GM12878 (cell line): Measurements from ENCODE around the gene HMGXB3. TPM values are rescaled to one million over a fixed set of nuclear protein-coding genes. Genes with fewer than 3 reads are reported as not detected.

Source experiments
- ATAC-seq: fragments of 200-7000 bp; cut with Tn5 transposase; 3 replicates; pipeline ENCODE4 v1.9.1; 2020; ENCODE audit warnings: mild to moderate bottlenecking, moderate library complexity
- BruUV-seq: library from RNA; stranded (reverse); fragments of 400-500 nt; replicated peaks from 2 replicates; lab custom pipeline; 2021; lab: Mats Ljungman, UMichigan
- CTCF ChIA-PET: fragments of 300-600 bp; sonication (Branson Sonifier 250); formaldehyde crosslinking; extraction: SDS; loops from one replicate; lab custom pipeline; 2021; ENCODE audit warnings: inconsistent platforms; lab: Yijun Ruan, JAX
- POLR2A ChIA-PET: fragments of 350-600 bp; formaldehyde crosslinking; extraction: SDS; loops from one replicate; lab custom pipeline; 2021; ENCODE audit warnings: inconsistent platforms; lab: Charles Lee
- RAD21 ChIA-PET: fragments of 300-600 bp; sonication (Branson Sonifier 250); formaldehyde crosslinking; loops from one replicate; lab custom pipeline; 2023; ENCODE audit warnings: antibody characterized with exemption; ENCODE audit not compliant: unreplicated experiment; lab: Charles Lee
- SMC1A ChIA-PET: fragments of 300-600 bp; sonication (Branson Sonifier 250); formaldehyde crosslinking; loops from one replicate; lab custom pipeline; 2023; ENCODE audit not compliant: unreplicated experiment, uncharacterized antibody; lab: Charles Lee
- DNase-seq: peaks from one replicate; pipeline ENCODE4 v3.0.0-alpha.2; 2011; ENCODE audit warnings: low read depth, low spot score
- FAIRE-seq: peaks from 3 replicates; lab custom pipeline; 2011; peaks lifted over from hg19 to GRCh38; lab: Jason Lieb, UNC
- H2AFZ ChIP-seq: 2 replicates; pipeline ENCODE4 v1.6.0; 2011; ENCODE audit warnings: low read depth, low read length, control low read depth; ENCODE audit not compliant: control insufficient read depth
- H3K27ac ChIP-seq: 2 replicates; pipeline ENCODE4 v1.5.1; 2011; ENCODE audit warnings: control low read depth; ENCODE audit not compliant: control insufficient read depth, insufficient read depth
- H3K27me3 ChIP-seq, 2 experiments: replicated peaks in 1 of 2; 2 replicates each; pipeline versions ENCODE4 v1.6.0 to v1.6.1; 2011; ENCODE audit warnings: low read length in 1 of 2; ENCODE audit not compliant: control insufficient read depth in 2 of 2, insufficient read depth in 2 of 2
- H3K36me3 ChIP-seq, 2 experiments: 2 replicates each; pipeline ENCODE4 v1.5.1; 2011; ENCODE audit warnings: low read length in 1 of 2; ENCODE audit not compliant: control insufficient read depth in 2 of 2, insufficient read depth in 2 of 2
- H3K4me1 ChIP-seq: 2 replicates; pipeline ENCODE4 v1.6.1; 2011; ENCODE audit warnings: mild to moderate bottlenecking, low read length, moderate library complexity, mixed read lengths; ENCODE audit not compliant: control insufficient read depth, insufficient read depth
- H3K4me2 ChIP-seq: 2 replicates; pipeline ENCODE4 v1.6.0; 2011; ENCODE audit warnings: control low read depth; ENCODE audit not compliant: control insufficient read depth, insufficient read depth
- H3K4me3 ChIP-seq: fragments of 200-600 bp; sonication (generic); 2 replicates; pipeline ENCODE4 v1.5.1; 2016
- H3K79me2 ChIP-seq: 2 replicates; pipeline ENCODE4 v1.6.0; 2011; ENCODE audit warnings: low read length; ENCODE audit not compliant: control insufficient read depth, insufficient read depth
- H3K9ac ChIP-seq: 2 replicates; pipeline ENCODE4 v1.8.0; 2011; ENCODE audit warnings: low read length, control low read depth, mixed read lengths; ENCODE audit not compliant: control insufficient read depth, insufficient read depth
- H3K9me3 ChIP-seq: replicated peaks from 3 replicates; pipeline ENCODE4 v1.5.1; 2011; ENCODE audit warnings: mild to moderate bottlenecking, low read length; ENCODE audit not compliant: control insufficient read depth, insufficient read depth
- H4K20me1 ChIP-seq: 2 replicates; pipeline ENCODE4 v1.6.0; 2011; ENCODE audit not compliant: control insufficient read depth, insufficient read depth
- ATF7 ChIP-seq: fragments of 450-650 bp; IDR thresholded peaks from 2 replicates; pipeline ENCODE4 v1.6.1; 2016; ENCODE audit warnings: low read depth, mild to moderate bottlenecking
- DPF2 ChIP-seq: fragments of 450-650 bp; IDR thresholded peaks from 2 replicates; pipeline ENCODE4 v1.6.1; 2017; ENCODE audit warnings: mild to moderate bottlenecking
- GABPA ChIP-seq: IDR thresholded peaks from 2 replicates; pipeline ENCODE4 v1.6.1; 2014; ENCODE audit warnings: antibody characterized with exemption, low read depth, mild to moderate bottlenecking, inconsistent platforms
- NFYB ChIP-seq: IDR thresholded peaks from 2 replicates; pipeline ENCODE4 v1.6.1; 2011; ENCODE audit warnings: low read depth, mild to moderate bottlenecking, low read length, improper control_type of control experiment, moderate library complexity; ENCODE audit not compliant: insufficient read depth
- PML ChIP-seq: IDR thresholded peaks from 2 replicates; pipeline ENCODE4 v1.6.1; 2012; ENCODE audit warnings: low read length, inconsistent platforms
- RCOR1 ChIP-seq: conservative IDR thresholded peaks from 2 replicates; pipeline ENCODE4 v1.6.1; 2012; ENCODE audit warnings: low read depth, low read length, improper control_type of control experiment
- SPI1 ChIP-seq: IDR thresholded peaks from 2 replicates; pipeline ENCODE4 v1.6.1; 2011; ENCODE audit warnings: low read depth, mild to moderate bottlenecking, low read length, moderate library complexity, borderline replicate concordance; ENCODE audit not compliant: insufficient read depth
- ZNF622 ChIP-seq: fragments of 450-650 bp; IDR thresholded peaks from 2 replicates; pipeline ENCODE4 v1.6.1; 2017; ENCODE audit warnings: mild to moderate bottlenecking, inconsistent platforms
- WGBS: methylation state at CpG from one replicate; pipeline ENCODE4 v1.1.6; 2016; ENCODE audit warnings: low lambda C conversion rate; ENCODE audit not compliant: insufficient replicate concordance, insufficient coverage; ENCODE audit errors: missing lambda C conversion rate; 5-methylcytosine and 5-hydroxymethylcytosine counted together
- in situ Hi-C: fragments of 300-500 bp; cut with MboI; formaldehyde crosslinking; loops from 9 replicates; pipeline ENCODE4 v1.14.3; 2018; ENCODE audit warnings: mixed read lengths
- intact Hi-C: fragments of 100-400 bp; cut with micrococcal nuclease; formaldehyde crosslinking; loops from one replicate; pipeline ENCODE4 v1.14.2; 2022; ENCODE audit not compliant: unreplicated experiment
- polyA plus RNA-seq, 11 experiments: library from polyadenylated mRNA; depleted of rRNA in 4 of 11; unstranded in 6 of 11; stranded (reverse) in 5 of 11; fragments of >200 nt; fragmentation: Nextera tagmentation in 4 of 11; fragmentation: Illumina TruSeq in 1 of 11; extraction: Ambion mirVana in 4 of 11; extraction: Trizol in 1 of 11; gene quantifications; 1 replicate in 1 of 11; 2 replicates in 10 of 11; pipeline versions ENCODE4 v1.2.1 to v1.2.3, GENCODE V29; 2011 to 2016; ENCODE audit warnings: inconsistent platforms in 2 of 11, missing spikeins in 2 of 11, low read depth in 1 of 11
- total RNA-seq, 4 experiments: library from RNA; depleted of rRNA in 3 of 4; stranded (reverse); fragments of >200 nt in 3 of 4; fragmentation: Illumina TruSeq in 1 of 4; extraction: Trizol in 1 of 4; gene quantifications; 2 replicates each; pipeline versions ENCODE4 v1.2.1 to v1.2.3, GENCODE V29; 2013 to 2021
- TF ChIP-seq, protein P1 (sequence below): fragments of 450-650 bp; IDR thresholded peaks from 2 replicates; pipeline ENCODE4 v1.6.1; 2017; ENCODE audit warnings: low read depth, mild to moderate bottlenecking, moderate library complexity

The HMGXB3 gene
- total and polyA plus RNA-seq, 10 of the 15 experiments (the other 5 are each of a cell fraction or from before 2014, with no cell fraction given) = 1.00 to 42.2 (median 28.1) TPM

DNA sequence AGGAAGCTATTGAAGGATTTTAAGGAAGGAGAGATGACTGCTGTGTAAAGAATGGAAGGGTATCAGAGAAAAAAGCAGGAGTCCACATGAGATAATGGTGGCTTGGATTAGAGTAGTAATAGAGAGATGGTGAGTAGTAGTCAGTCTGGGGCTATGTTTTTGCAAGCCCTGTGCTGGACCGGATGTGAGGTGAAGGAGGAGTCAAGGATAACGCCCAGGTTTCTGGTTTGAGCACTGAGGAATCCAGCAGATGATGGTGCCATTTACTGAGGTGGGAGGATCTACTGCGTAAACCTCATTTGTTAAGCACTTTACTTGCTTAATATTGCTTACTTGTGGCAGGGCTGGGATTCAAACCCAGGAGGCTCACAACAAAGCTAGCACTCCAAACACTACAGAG is 1.2 kb upstream of the HMGXB3 start:
- FAIRE-seq = no peak
- ChIA-PET POLR2A (interaction anchor here (0.9 to 1.8 kb wide), 4 partner anchors 9 to 39 kb away, joined by 3 to 6 read pairs (median 4); partner anchors contain the start of gene SLC26A2), RAD21 (interaction anchor here (1.3 to 1.4 kb wide), 3 partner anchors 8 to 145 kb away, joined by 4 to 5 read pairs (median 4); no protein-coding TSS in a partner anchor), SMC1A (interaction anchor here (0.8 to 1.9 kb wide), 3 partner anchors 9 to 37 kb away, joined by 3 to 8 read pairs (median 4); no protein-coding TSS in a partner anchor), CTCF (interaction anchor here (0.8 to 2.7 kb wide), 9 partner anchors 9 to 553 kb away, joined by 3 to 23 read pairs (median 3); partner anchors contain the start of gene SLC26A2)
- TF ChIP-seq NFYB (no peak), DPF2 (no peak), SPI1 (no peak), PML (no peak), ZNF622 (no peak), ATF7 (no peak), RCOR1 (no peak), GABPA (no peak)
- TF ChIP-seq, protein P1, sequence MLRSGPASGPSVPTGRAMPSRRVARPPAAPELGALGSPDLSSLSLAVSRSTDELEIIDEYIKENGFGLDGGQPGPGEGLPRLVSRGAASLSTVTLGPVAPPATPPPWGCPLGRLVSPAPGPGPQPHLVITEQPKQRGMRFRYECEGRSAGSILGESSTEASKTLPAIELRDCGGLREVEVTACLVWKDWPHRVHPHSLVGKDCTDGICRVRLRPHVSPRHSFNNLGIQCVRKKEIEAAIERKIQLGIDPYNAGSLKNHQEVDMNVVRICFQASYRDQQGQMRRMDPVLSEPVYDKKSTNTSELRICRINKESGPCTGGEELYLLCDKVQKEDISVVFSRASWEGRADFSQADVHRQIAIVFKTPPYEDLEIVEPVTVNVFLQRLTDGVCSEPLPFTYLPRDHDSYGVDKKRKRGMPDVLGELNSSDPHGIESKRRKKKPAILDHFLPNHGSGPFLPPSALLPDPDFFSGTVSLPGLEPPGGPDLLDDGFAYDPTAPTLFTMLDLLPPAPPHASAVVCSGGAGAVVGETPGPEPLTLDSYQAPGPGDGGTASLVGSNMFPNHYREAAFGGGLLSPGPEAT = no peak
- Histone ChIP-seq H3K27ac (no peak overlapping the region), H4K20me1 (no peaks in the 10 kb centered on the region), H3K36me3 (no peaks in the 10 kb centered on the region), H3K4me1 (0 out of 2 replicates have a peak, but pooled peaks cover 3% of the 10 kb centered on the region), H3K27me3 (no peaks in the 10 kb centered on the region), H3K4me2 (peak overlapping the region; percentile 83), H3K79me2 (peaks cover 42% of the 10 kb centered on the region), H3K4me3 (peak overlapping the region; percentile 98; the same call in 1 of the 2 replicates), H3K9ac (peak overlapping the region; percentile 96; the same call in 1 of the 2 replicates), H2AFZ (peak overlapping the region; percentile 89; the same call in 1 of the 2 replicates), H3K9me3 (no peaks in the 10 kb centered on the region)
- DNase-seq = no peak
- ATAC-seq = no peak
- no TSS peak for BruUV-seq
- intact Hi-C loops (no loop called here), in situ Hi-C loops (no loop called here)
- 76% methylated on average over 3 of the region's 3 CpGs for WGBS
